GM23338 (cell line): ENCODE results near the gene WDR37. TPM values are rescaled to one million over a fixed set of nuclear protein-coding genes. Genes with fewer than 3 reads are reported as not detected.

ENCODE experiments used
- ATAC-seq: fragments of 200-7000 bp; cut with Tn5 transposase; 3 replicates; pipeline ENCODE4 v1.9.1; 2020
- DNase-seq: peaks from one replicate; pipeline ENCODE4 v3.0.0-alpha.2; 2015; ENCODE audit warnings: low spot score
- H2AFZ ChIP-seq: fragments of 200-600 bp; sonication (generic); 2 replicates; pipeline ENCODE4 v1.8.0; 2016; ENCODE audit warnings: antibody characterized with exemption, mild to moderate bottlenecking, moderate library complexity
- H3F3A ChIP-seq: fragments of 200-600 bp; sonication (generic); replicated peaks from 2 replicates; pipeline ENCODE4 v1.8.0; 2017; ENCODE audit warnings: antibody characterized with exemption, mixed run types, low read depth
- H3K27ac ChIP-seq: fragments of 200-600 bp; sonication (generic); 2 replicates; pipeline ENCODE4 v1.6.1; 2016; ENCODE audit warnings: low read depth
- H3K27me3 ChIP-seq: fragments of 200-600 bp; sonication (generic); 2 replicates; pipeline ENCODE4 v1.8.0; 2016; ENCODE audit warnings: mild to moderate bottlenecking, mixed run types, moderate library complexity; ENCODE audit not compliant: insufficient read depth
- H3K36me3 ChIP-seq: fragments of 200-600 bp; sonication (generic); 2 replicates; pipeline ENCODE4 v1.8.0; 2016; ENCODE audit warnings: mild to moderate bottlenecking; ENCODE audit not compliant: insufficient read depth
- H3K4me1 ChIP-seq: fragments of 200-600 bp; sonication (generic); 2 replicates; pipeline ENCODE4 v1.8.0; 2016; ENCODE audit warnings: mild to moderate bottlenecking, moderate library complexity; ENCODE audit not compliant: insufficient read depth
- H3K4me2 ChIP-seq: fragments of 200-600 bp; sonication (generic); 2 replicates; pipeline ENCODE4 v1.7.1; 2017; ENCODE audit warnings: mixed run types
- H3K4me3 ChIP-seq: fragments of 200-600 bp; sonication (generic); 2 replicates; pipeline ENCODE4 v1.6.1; 2016; ENCODE audit warnings: mixed run types
- H3K79me2 ChIP-seq: fragments of 200-600 bp; sonication (generic); replicated peaks from 2 replicates; pipeline ENCODE4 v1.8.0; 2017; ENCODE audit warnings: mild to moderate bottlenecking; ENCODE audit not compliant: insufficient read depth
- H3K9me2 ChIP-seq: fragments of 200-600 bp; sonication (generic); 2 replicates; pipeline ENCODE4 v1.8.0; 2017; ENCODE audit not compliant: insufficient read depth
- H4K20me1 ChIP-seq: fragments of 200-600 bp; sonication (generic); replicated peaks from 2 replicates; pipeline ENCODE4 v1.8.0; 2017; ENCODE audit warnings: mild to moderate bottlenecking; ENCODE audit not compliant: insufficient read depth
- H3K27ac Mint-ChIP-seq: 2 replicates; pipeline ENCODE4 v1.8.0; 2020; ENCODE audit warnings: inconsistent platforms, mild to moderate bottlenecking, moderate library complexity, mixed read lengths
- H3K27me3 Mint-ChIP-seq: 3 replicates; pipeline ENCODE4 v1.8.0; 2022; ENCODE audit warnings: low read depth, mild to moderate bottlenecking, moderate library complexity, mixed read lengths, inconsistent platforms; ENCODE audit not compliant: insufficient read depth, poor library complexity
- H3K36me3 Mint-ChIP-seq: 3 replicates; pipeline ENCODE4 v1.8.0; 2021; ENCODE audit warnings: low read depth, mild to moderate bottlenecking, inconsistent platforms, moderate library complexity, mixed read lengths
- H3K4me1 Mint-ChIP-seq: 3 replicates; pipeline ENCODE4 v1.8.0; 2020; ENCODE audit warnings: mild to moderate bottlenecking, inconsistent platforms, mixed read lengths
- H3K4me3 Mint-ChIP-seq: 3 replicates; pipeline ENCODE4 v1.8.0; 2021; ENCODE audit warnings: moderate library complexity, mild to moderate bottlenecking, inconsistent platforms, mixed read lengths
- H3K9me3 Mint-ChIP-seq: 3 replicates; pipeline ENCODE4 v1.8.0; 2020; ENCODE audit warnings: moderate library complexity, mild to moderate bottlenecking, inconsistent platforms, mixed read lengths
- CREB1 ChIP-seq: fragments of 250-450 bp; sonication (Bioruptor Pico); IDR thresholded peaks from 2 replicates; pipeline ENCODE4 v1.5.0; 2020; ENCODE audit warnings: low read depth, mild to moderate bottlenecking, moderate library complexity
- CTCF ChIP-seq, 2 experiments: fragments of 200-600 bp in 1 of 2; sonication (generic) in 1 of 2; conservative IDR thresholded peaks; 2 replicates each; pipeline versions ENCODE4 v1.5.1 to v1.6.1; 2016 to 2017; ENCODE audit warnings: antibody characterized with exemption in 2 of 2, low read depth in 2 of 2, mild to moderate bottlenecking in 2 of 2, moderate library complexity in 1 of 2
- ETS1 ChIP-seq: IDR thresholded peaks from 2 replicates; pipeline ENCODE4 v1.6.1; 2016; ENCODE audit warnings: antibody characterized with exemption
- EZH2 ChIP-seq: fragments of 200-600 bp; sonication (generic); IDR thresholded peaks from one replicate; pipeline ENCODE4 v1.8.0; 2017; ENCODE audit warnings: antibody characterized with exemption, mild to moderate bottlenecking, low read depth; ENCODE audit not compliant: unreplicated experiment
- EZH2phosphoT487 ChIP-seq: fragments of 200-600 bp; sonication (generic); IDR thresholded peaks from one replicate; pipeline ENCODE4 v1.8.1; 2018; ENCODE audit warnings: antibody characterized with exemption; ENCODE audit not compliant: unreplicated experiment
- JUNB ChIP-seq: IDR thresholded peaks from one replicate; pipeline ENCODE4 v1.6.1; 2016; ENCODE audit warnings: antibody characterized with exemption; ENCODE audit not compliant: unreplicated experiment
- NANOG ChIP-seq: IDR thresholded peaks from 2 replicates; pipeline ENCODE4 v1.6.1; 2016; ENCODE audit warnings: antibody characterized with exemption, borderline replicate concordance
- POLR2AphosphoS5 ChIP-seq: IDR thresholded peaks from 2 replicates; pipeline ENCODE4 v1.6.1; 2016; ENCODE audit warnings: antibody characterized with exemption, low read depth
- REST ChIP-seq: IDR thresholded peaks from one replicate; pipeline ENCODE4 v1.6.1; 2018; ENCODE audit warnings: antibody characterized with exemption; ENCODE audit not compliant: unreplicated experiment
- STAT1 ChIP-seq: IDR thresholded peaks from one replicate; pipeline ENCODE4 v1.6.1; 2016; ENCODE audit warnings: antibody characterized with exemption; ENCODE audit not compliant: unreplicated experiment
- ZNF114 ChIP-seq: fragments of 250-450 bp; sonication (Bioruptor Pico); IDR thresholded peaks from 2 replicates; pipeline ENCODE4 v1.5.0; 2020; ENCODE audit warnings: mild to moderate bottlenecking, moderate library complexity
- ZNF331 ChIP-seq: fragments of 250-450 bp; sonication (Bioruptor Pico); IDR thresholded peaks from 2 replicates; pipeline ENCODE4 v1.5.0; 2020; ENCODE audit warnings: low read depth, mild to moderate bottlenecking, moderate library complexity
- polyA plus RNA-seq: library from polyadenylated mRNA; unstranded; fragments of >200 nt; fragmentation: Nextera tagmentation; extraction: Ambion mirVana; gene quantifications from 2 replicates; pipeline ENCODE4 v1.2.1, GENCODE V29; 2016
- total RNA-seq: library from RNA; depleted of rRNA; stranded (reverse); fragments of >200 nt; shearing (Covaris generic); gene quantifications from 2 replicates; pipeline ENCODE4 v1.2.3, GENCODE V29; 2014

The WDR37 gene
- total and polyA plus RNA-seq, 2 experiments from 2014 or later = 6.0 to 10.2 TPM

- Mint-ChIP-seq H3K36me3 (peaks cover 32% of the 10 kb centered on the region), H3K9me3 (no peaks in the 10 kb centered on the region), H3K4me1 (no peaks in the 10 kb centered on the region), H3K27me3 (no peaks in the 10 kb centered on the region), H3K27ac (peak overlapping the region; percentile 21; the same call in 1 of the 2 replicates), H3K4me3 (no peak overlapping the region)
- H2AFZ ChIP-seq = no peak overlapping the region
- ATAC-seq = no peak
- H3K36me3 ChIP-seq = peaks cover 3% of the 10 kb centered on the region; the same call in 1 of the 2 replicates
- DNase-seq = no peak
- no peak overlapping the region for H3K4me2 ChIP-seq
- TF ChIP-seq ZNF331 (CRISPR knock-in tag) (no peak), POLR2AphosphoS5 (no peak), REST (no peak), STAT1 (no peak)
- H3K4me3 ChIP-seq = no peak overlapping the region
- no peaks in the 10 kb centered on the region; the same call in none of the 2 replicates for H4K20me1 ChIP-seq
- H3K4me1 ChIP-seq = no peaks in the 10 kb centered on the region
- no peaks in the 10 kb centered on the region for H3K27me3 ChIP-seq
- peak overlapping the region; percentile 39; the same call in 1 of the 2 replicates for H3K27ac ChIP-seq
- H3K9me2 ChIP-seq = no peaks in the 10 kb centered on the region
- no peaks in the 10 kb centered on the region; the same call in 1 of the 2 replicates for H3K79me2 ChIP-seq
- H3F3A ChIP-seq = no peaks in the 10 kb centered on the region
These were observed 66.2 kb downstream of the WDR37 start for GRCh38 chr10:1122349-1122748.

- Mint-ChIP-seq H3K4me3 (no peak overlapping the region), H3K27ac (no peak overlapping the region), H3K9me3 (no peaks in the 10 kb centered on the region), H3K27me3 (no peaks in the 10 kb centered on the region), H3K4me1 (no peaks in the 10 kb centered on the region), H3K36me3 (peaks cover 28% of the 10 kb centered on the region)
- H3K27ac ChIP-seq = no peak overlapping the region; the same call in 1 of the 2 replicates
- H3K79me2 ChIP-seq = no peaks in the 10 kb centered on the region; the same call in 1 of the 2 replicates
- H3K36me3 ChIP-seq = peaks cover 3% of the 10 kb centered on the region; the same call in 1 of the 2 replicates
- H2AFZ ChIP-seq = no peak overlapping the region
- no peaks in the 10 kb centered on the region for H3F3A ChIP-seq
- H3K4me1 ChIP-seq = no peaks in the 10 kb centered on the region
- no peaks in the 10 kb centered on the region; the same call in none of the 2 replicates for H4K20me1 ChIP-seq
- H3K4me3 ChIP-seq = no peak overlapping the region
- no peaks in the 10 kb centered on the region for H3K27me3 ChIP-seq
- no peak for DNase-seq
- H3K9me2 ChIP-seq = no peaks in the 10 kb centered on the region
- no peak for ATAC-seq
- H3K4me2 ChIP-seq = no peak overlapping the region
- TF ChIP-seq REST = no peak
- no peak for TF ChIP-seq ZNF114
- TF ChIP-seq EZH2phosphoT487 = no peak
- no peak for TF ChIP-seq JUNB
- no peak for TF ChIP-seq EZH2
- TF ChIP-seq CREB1 (CRISPR knock-in tag) = no peak
- TF ChIP-seq ETS1 = no peak
- TF ChIP-seq STAT1 = no peak
- TF ChIP-seq NANOG = no peak
- no peak for TF ChIP-seq ZNF331 (CRISPR knock-in tag)
- no peak for TF ChIP-seq CTCF (conservative IDR thresholded peaks at IDR 0.05; ENCODE audit: low read depth in 2 of 2)
- no peak for TF ChIP-seq POLR2AphosphoS5
These were observed 67.0 kb downstream of the WDR37 start for GRCh38 chr10:1123198-1123597.
